Daoy (cell line): ENCODE results near the gene ABCG5. TPM values are rescaled to one million over a fixed set of nuclear protein-coding genes. Genes with fewer than 3 reads are reported as not detected.

Experiments
- total RNA-seq: library from RNA; depleted of rRNA; stranded (reverse); fragments of >200 nt; shearing (Covaris generic); gene quantifications from 2 replicates; pipeline ENCODE4 v1.2.3, GENCODE V29; 2014; rRNA removed

Gene ABCG5
- total RNA-seq, 1 experiment from 2014 or later, result not detected

Other genes with a start within 250 kb of the ABCG5 start
- 29.3 and 30.2 TPM in 2 replicates for gene THADA, start 242.8 kb downstream of the ABCG5 start, total RNA-seq
- gene PLEKHH2, start 201.6 kb downstream of the ABCG5 start, total RNA-seq, result 0.51 and 1.2 TPM in 2 replicates
- 0.12 and 1.3 TPM in 2 replicates for gene C1GALT1C1L, start 162.4 kb downstream of the ABCG5 start, total RNA-seq
- 24.7 and 31.7 TPM in 2 replicates for gene DYNC2LI1, start 64.8 kb downstream of the ABCG5 start, total RNA-seq
- not detected in 2 replicates for gene ABCG8, start 132 bp upstream of the ABCG5 start, total RNA-seq
- 60.2 and 61.7 TPM in 2 replicates for gene LRPPRC, start 157.2 kb upstream of the ABCG5 start, total RNA-seq